ENCODE measurements around the gene SORCS2. TPM values are rescaled to one million over a fixed set of nuclear protein-coding genes. Genes with fewer than 3 reads are reported as not detected.

The SORCS2 gene
- total RNA-seq, 1 donor from 2014 or later = 5.2 TPM

DNA sequence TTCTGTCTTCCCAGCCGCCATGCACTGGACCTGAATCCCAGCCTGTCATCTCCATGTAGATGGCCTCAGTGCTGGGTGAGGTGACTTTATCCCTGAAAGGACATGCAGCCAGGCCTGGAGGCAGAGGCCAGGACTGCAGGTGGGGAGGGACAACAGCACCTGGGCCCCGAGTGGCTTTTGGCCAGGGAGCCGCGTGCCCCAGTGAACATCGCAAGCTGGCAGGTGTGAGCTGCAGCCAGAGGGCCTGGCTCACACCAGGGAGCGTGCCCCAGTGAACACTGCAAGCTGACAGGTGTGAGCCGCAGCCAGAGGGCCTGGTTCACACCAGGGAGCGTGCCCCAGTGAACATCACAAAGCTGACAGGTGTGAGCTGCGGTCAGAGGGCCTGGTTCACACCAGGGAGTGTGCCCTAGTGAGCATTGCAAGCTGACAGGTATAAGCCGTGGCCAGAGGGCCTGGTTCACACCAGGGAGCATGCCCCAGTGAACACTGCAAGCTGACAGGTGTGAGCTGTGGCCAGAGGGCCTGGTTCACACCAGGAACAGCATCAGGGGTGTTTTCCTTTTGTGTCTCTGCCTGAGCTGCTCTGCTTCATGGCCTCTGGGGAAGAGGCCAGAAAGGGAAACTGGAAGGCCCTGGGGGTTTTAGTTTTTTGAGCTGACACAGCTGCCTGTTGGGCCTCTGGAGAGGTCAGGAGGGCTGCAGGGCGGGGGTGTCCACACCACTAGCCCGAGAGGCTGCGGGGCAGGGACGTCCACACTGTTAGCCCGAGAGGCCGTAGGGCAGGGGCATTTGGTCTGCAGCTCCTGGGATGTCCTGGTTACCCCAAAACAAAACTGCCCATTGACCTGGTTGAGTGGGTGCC, 265.1 kb downstream of the SORCS2 start:
- Mint-ChIP-seq H3K36me3 (no peaks in the 10 kb centered on the region), H3K27me3 (ENCODE audit: insufficient read depth, low read depth) (peaks cover 12% of the 10 kb centered on the region), H3K9me3 (no peaks in the 10 kb centered on the region), H3K4me1 (peaks cover 22% of the 10 kb centered on the region), H3K4me3 (no peak overlapping the region), H3K27ac (peak overlapping the region; percentile 47)
- Histone ChIP-seq H3K27ac (no peak overlapping the region), H3K79me2 (ENCODE audit: low read depth) (no peaks in the 10 kb centered on the region), H3K4me1 (peaks cover 15% of the 10 kb centered on the region), H3K4me2 (no peak overlapping the region), H3K36me3 (no peaks in the 10 kb centered on the region), H3K9ac (no peak overlapping the region), H4K20me1 (ENCODE audit: low read depth) (peaks cover 10% of the 10 kb centered on the region), H3K27me3 (no peaks in the 10 kb centered on the region), H2AFZ (replicated peaks) (no peak overlapping the region), H3F3A (ENCODE audit: low read depth) (no peaks in the 10 kb centered on the region), H3K9me3 (ENCODE audit: low read depth) (no peaks in the 10 kb centered on the region), H3K4me3 (no peak overlapping the region)
- no peak for DNase-seq (ENCODE audit: low spot score)
- TF ChIP-seq EZH2 (IDR thresholded peaks at IDR 0.05) = no peak
- TF ChIP-seq EZH2phosphoT487 (IDR thresholded peaks at IDR 0.05) = no peak
- TF ChIP-seq, protein P1, sequence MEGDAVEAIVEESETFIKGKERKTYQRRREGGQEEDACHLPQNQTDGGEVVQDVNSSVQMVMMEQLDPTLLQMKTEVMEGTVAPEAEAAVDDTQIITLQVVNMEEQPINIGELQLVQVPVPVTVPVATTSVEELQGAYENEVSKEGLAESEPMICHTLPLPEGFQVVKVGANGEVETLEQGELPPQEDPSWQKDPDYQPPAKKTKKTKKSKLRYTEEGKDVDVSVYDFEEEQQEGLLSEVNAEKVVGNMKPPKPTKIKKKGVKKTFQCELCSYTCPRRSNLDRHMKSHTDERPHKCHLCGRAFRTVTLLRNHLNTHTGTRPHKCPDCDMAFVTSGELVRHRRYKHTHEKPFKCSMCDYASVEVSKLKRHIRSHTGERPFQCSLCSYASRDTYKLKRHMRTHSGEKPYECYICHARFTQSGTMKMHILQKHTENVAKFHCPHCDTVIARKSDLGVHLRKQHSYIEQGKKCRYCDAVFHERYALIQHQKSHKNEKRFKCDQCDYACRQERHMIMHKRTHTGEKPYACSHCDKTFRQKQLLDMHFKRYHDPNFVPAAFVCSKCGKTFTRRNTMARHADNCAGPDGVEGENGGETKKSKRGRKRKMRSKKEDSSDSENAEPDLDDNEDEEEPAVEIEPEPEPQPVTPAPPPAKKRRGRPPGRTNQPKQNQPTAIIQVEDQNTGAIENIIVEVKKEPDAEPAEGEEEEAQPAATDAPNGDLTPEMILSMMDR (IDR thresholded peaks at IDR 0.05) = no peak

DNA sequence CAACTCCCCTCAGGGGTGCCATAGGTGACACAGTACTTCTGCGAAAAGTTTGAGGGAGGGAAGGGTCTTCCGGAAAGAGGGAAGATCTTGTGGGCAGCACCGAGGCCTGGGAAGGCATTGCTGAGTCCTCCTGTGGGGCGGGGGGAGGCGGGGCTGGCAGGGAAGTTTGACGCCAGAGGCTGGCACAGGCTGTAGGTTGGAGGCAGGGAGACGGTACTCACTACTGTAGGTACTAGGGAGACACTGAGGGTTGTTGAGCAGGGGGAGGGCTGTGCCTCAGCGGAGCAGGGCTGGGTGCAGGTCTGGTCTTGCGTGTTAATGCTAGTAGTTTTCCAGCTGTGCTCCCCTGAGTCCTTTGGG, 265.7 kb downstream of the SORCS2 start:
- no peaks in the 10 kb centered on the region for H3K36me3 ChIP-seq
- TF ChIP-seq EZH2 (IDR thresholded peaks at IDR 0.05) = no peak
- TF ChIP-seq, protein P1 (IDR thresholded peaks at IDR 0.05) = no peak
- TF ChIP-seq EZH2phosphoT487 (IDR thresholded peaks at IDR 0.05) = no peak
- H3K4me1 ChIP-seq = peaks cover 17% of the 10 kb centered on the region
- peaks cover 28% of the 10 kb centered on the region for H3K4me1 Mint-ChIP-seq
- no peaks in the 10 kb centered on the region for H3K36me3 Mint-ChIP-seq
- no peak overlapping the region for H3K4me3 ChIP-seq
- H3K4me3 Mint-ChIP-seq = no peak overlapping the region
- no peak overlapping the region for H3K27ac ChIP-seq
- no peaks in the 10 kb centered on the region for H3K79me2 ChIP-seq (ENCODE audit: low read depth)
- peak overlapping the region; percentile 76 for H3K27ac Mint-ChIP-seq
- H3K9ac ChIP-seq = no peak overlapping the region
- no peaks in the 10 kb centered on the region for H3K9me3 ChIP-seq (ENCODE audit: low read depth)
- no peaks in the 10 kb centered on the region for H3F3A ChIP-seq (ENCODE audit: low read depth)
- no peak overlapping the region for H3K4me2 ChIP-seq
- H3K27me3 ChIP-seq = no peaks in the 10 kb centered on the region
- H4K20me1 ChIP-seq (ENCODE audit: low read depth) = peaks cover 10% of the 10 kb centered on the region
- no peaks in the 10 kb centered on the region for H3K9me3 Mint-ChIP-seq
- H3K27me3 Mint-ChIP-seq (ENCODE audit: insufficient read depth, low read depth) = peaks cover 18% of the 10 kb centered on the region
- no peak for DNase-seq (ENCODE audit: low spot score)
- H2AFZ ChIP-seq (replicated peaks) = no peak overlapping the region

DNA sequence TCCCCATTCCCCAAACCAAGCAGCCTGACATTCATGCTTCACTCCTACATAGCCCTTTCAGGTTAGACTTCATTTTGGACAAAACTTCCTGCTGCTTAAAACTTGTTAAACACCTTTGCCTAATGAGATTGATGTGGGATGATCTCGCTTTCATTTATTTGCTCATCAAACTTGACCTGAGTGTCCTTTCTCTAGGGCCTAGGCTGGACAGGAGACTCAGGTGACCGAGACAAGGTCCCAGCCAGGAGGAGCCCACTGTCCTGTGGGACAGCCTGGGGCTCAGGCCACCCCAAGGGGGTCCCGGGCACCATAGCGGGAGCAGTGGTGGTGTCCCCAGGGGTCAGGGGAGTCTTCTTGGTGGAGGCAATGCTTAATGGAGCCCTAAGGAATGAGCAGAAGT, 266.1 kb downstream of the SORCS2 start:
- Mint-ChIP-seq H3K9me3 (no peaks in the 10 kb centered on the region), H3K27me3 (ENCODE audit: insufficient read depth, low read depth) (peaks cover 21% of the 10 kb centered on the region), H3K4me1 (peaks cover 32% of the 10 kb centered on the region), H3K4me3 (no peak overlapping the region), H3K36me3 (no peaks in the 10 kb centered on the region), H3K27ac (peak overlapping the region; percentile 76)
- Histone ChIP-seq H3K27ac (no peak overlapping the region), H3K4me1 (peaks cover 17% of the 10 kb centered on the region), H3K79me2 (ENCODE audit: low read depth) (no peaks in the 10 kb centered on the region), H2AFZ (replicated peaks) (no peak overlapping the region), H3K27me3 (no peaks in the 10 kb centered on the region), H4K20me1 (ENCODE audit: low read depth) (peaks cover 10% of the 10 kb centered on the region), H3K4me3 (no peak overlapping the region), H3K36me3 (no peaks in the 10 kb centered on the region), H3K9ac (no peak overlapping the region), H3F3A (ENCODE audit: low read depth) (no peaks in the 10 kb centered on the region), H3K4me2 (no peak overlapping the region), H3K9me3 (ENCODE audit: low read depth) (no peaks in the 10 kb centered on the region)
- DNase-seq (ENCODE audit: low spot score) = no peak
- no peak for TF ChIP-seq EZH2 (IDR thresholded peaks at IDR 0.05)
- TF ChIP-seq, protein P1 (IDR thresholded peaks at IDR 0.05) = no peak
- TF ChIP-seq EZH2phosphoT487 (IDR thresholded peaks at IDR 0.05) = no peak

All from neural progenitor cell (in vitro differentiated cells).